IPS DF 6.9 (cell line): ENCODE measurements around the gene DMD.

Experiments
- DNase-seq: peaks from one replicate; pipeline ENCODE4 v3.0.0-alpha.2; 2013; ENCODE audit warnings: low read depth, low spot score
- H3K27ac ChIP-seq: one replicate; pipeline ENCODE4 v1.5.1; 2013; ENCODE audit warnings: low read length, control low read depth
- H3K27me3 ChIP-seq: 2 replicates; pipeline ENCODE4 v1.6.1; 2013; ENCODE audit warnings: mild to moderate bottlenecking, low read length; ENCODE audit not compliant: control insufficient read depth, insufficient read depth
- H3K36me3 ChIP-seq: 2 replicates; pipeline ENCODE4 v1.6.1; 2013; ENCODE audit warnings: low read length; ENCODE audit not compliant: control insufficient read depth, insufficient read depth
- H3K4me1 ChIP-seq: 2 replicates; pipeline ENCODE4 v1.6.1; 2013; ENCODE audit warnings: low read length; ENCODE audit not compliant: control insufficient read depth, insufficient read depth
- H3K4me3 ChIP-seq: 2 replicates; pipeline ENCODE4 v1.5.1; 2013; ENCODE audit warnings: mild to moderate bottlenecking, low read length
- H3K9me3 ChIP-seq: 2 replicates; pipeline ENCODE4 v1.6.1; 2013; ENCODE audit warnings: low read length, inconsistent platforms; ENCODE audit not compliant: control insufficient read depth, insufficient read depth
- WGBS: extraction: QIAGEN DNeasy Blood & Tissue Kit; methylation state at CpG from one replicate; pipeline ENCODE4 v1.1.7; 2013; ENCODE audit warnings: mixed read lengths, missing lambda C conversion rate; ENCODE audit not compliant: insufficient read length, insufficient coverage; 5-methylcytosine and 5-hydroxymethylcytosine counted together

The DMD gene

DNA sequence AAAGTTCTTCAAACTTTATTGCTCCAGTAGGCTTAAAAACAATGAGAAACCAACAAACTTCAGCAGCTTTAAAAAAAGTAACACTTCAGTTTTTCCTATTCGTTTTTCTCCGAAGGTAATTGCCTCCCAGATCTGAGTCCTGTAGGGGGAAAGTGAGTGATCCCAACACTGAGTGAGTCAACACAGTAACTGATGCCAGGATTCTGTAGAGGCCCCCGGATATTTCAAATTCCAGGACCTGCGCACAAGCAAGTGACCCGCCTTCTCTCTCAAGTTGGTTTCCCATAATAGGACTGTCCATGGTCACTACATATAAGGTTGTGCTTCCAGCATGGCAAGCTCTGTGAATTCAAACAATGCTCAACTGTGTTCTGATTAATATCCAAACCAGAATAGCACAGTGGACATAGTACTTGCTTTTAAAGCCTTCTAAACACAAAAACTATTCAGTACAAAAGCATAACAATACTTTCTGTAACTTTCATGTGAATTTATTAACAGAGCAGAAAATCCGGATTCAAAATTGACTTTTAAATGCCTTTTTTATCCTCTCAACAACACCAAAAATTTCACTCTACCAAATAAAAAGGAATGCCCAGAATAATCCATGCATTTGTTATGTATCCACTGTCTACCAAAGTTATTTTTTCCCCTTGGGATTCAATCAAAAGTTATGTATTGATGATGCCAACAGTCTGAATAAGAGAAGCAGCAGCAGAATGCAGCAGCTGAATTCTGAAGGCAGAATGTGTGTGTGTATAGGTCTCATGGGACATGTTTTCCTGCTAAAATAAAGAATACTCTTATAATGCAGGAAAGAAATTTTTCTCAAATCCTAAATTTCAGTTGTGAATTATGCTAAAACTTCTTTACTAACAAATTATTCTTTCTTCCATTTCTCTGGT is at the start of gene DMD:
TSS of gene DMD (minus strand) at position 194 of the 905 bp plus-strand sequence. CDS start 237 bp downstream, outside the sequence.
- Histone ChIP-seq H3K27ac (no peak within 1 kb of the TSS), H3K4me1 (no peaks in the 10 kb centered on the region), H3K4me3 (no peak within 1 kb of the TSS), H3K27me3 (no peaks in the 10 kb centered on the region), H3K9me3 (no peaks in the 10 kb centered on the region), H3K36me3 (no peaks in the 10 kb centered on the region)
- no peak for DNase-seq
- WGBS, result 100% methylated on average over 1 of the region's 6 CpGs

DNA sequence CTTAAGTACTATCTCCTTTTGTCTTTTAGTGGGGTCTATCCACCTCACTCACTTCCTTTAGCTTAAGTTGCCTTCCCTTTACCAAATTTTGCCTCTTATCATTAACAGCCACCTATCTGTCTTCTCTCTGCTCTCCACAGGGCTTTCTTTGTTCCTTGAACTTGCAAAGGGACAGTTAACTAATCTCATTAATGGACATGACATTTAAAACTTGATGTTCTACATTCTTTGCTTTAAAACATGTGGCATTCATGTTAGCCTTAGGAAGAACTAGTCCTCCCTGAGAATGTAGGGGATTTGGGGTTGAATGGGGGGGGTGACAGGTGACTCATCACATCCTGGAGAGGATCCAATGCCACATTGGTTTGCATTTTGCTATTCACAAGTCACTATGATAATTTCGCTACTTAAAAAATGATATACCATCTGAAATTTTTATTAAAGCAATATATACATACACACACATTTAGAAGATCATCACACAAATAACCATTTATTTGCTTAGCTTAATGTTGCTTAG is 41.0 kb upstream of the DMD start:
- DNase-seq, result no peak
- H3K9me3 ChIP-seq, result no peaks in the 10 kb centered on the region
- WGBS, result no CpG with 5 or more reads among the region's 1 CpG
- no peak overlapping the region for H3K4me3 ChIP-seq
- no peaks in the 10 kb centered on the region for H3K36me3 ChIP-seq
- no peak overlapping the region for H3K27ac ChIP-seq
- no peaks in the 10 kb centered on the region for H3K4me1 ChIP-seq
- H3K27me3 ChIP-seq, result no peaks in the 10 kb centered on the region

DNA sequence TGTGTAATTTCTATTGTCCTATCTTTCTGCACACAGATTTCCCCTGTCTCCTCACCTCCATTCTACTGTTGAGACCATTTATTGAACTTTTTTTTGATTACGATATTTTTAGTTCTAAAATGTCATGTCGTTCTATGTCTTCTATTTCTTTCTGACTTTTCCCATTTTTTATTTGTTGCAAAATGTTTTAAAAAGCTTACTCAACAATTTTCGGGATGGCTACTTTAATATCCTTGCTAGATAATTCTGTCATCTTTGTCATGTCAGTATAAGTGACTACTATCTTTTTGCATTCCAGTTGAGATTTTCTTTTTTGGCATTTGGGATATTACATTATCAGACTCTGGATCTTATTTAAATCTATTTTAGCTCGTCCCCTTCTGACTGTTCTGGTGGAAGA is 7.5 kb upstream of the DMD start:
- no peak for DNase-seq
- Histone ChIP-seq H3K9me3 (no peaks in the 10 kb centered on the region), H3K36me3 (no peaks in the 10 kb centered on the region), H3K4me1 (no peaks in the 10 kb centered on the region), H3K27ac (no peak overlapping the region), H3K27me3 (no peaks in the 10 kb centered on the region), H3K4me3 (no peak overlapping the region)
- no CpG with 5 or more reads among the region's 4 CpGs for WGBS

DNA sequence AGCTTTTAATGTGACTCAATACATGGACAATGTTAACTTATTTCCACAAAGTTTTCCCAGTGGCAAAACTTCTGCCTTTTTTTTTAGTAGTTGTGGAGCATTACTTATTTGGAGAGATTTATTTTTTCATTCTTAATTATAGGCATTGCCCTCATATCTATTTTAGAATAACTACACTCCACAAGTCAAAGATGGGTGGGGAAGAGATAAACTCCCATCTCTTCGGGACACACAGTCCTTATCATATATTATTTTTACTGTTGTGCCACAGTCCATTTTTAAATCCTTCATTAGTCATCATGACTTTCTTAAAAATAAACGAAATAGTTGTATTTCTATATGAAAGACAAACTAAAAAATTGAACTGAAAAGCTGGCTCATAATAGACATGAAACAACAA is 1.2 kb downstream of the DMD start:
- DNase-seq, result no peak
- Histone ChIP-seq H3K27ac (no peak overlapping the region), H3K36me3 (no peaks in the 10 kb centered on the region), H3K9me3 (no peaks in the 10 kb centered on the region), H3K27me3 (no peaks in the 10 kb centered on the region), H3K4me3 (no peak overlapping the region), H3K4me1 (no peaks in the 10 kb centered on the region)
- WGBS, result no CpG with 5 or more reads among the region's 2 CpGs

DNA sequence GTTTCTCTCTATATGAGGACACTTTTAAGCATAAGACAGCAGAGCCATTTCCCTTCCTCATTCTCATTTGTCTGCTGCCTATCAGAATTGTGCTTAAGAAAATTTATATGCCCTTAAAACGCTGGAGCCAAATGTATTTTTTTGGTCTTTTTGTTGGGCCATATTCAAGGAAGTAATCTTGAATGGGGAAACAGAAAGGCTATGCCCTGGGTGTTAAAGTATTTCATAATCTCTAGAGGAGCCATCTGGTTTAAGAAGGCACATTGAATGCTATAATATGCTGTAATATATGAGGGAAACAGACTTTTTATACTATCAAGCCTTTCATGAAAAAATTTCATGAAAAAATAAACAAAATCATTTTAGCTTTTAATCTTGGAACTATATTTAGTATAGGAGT is 4.3 kb downstream of the DMD start:
- no CpG with 5 or more reads among the region's 1 CpG for WGBS
- no peaks in the 10 kb centered on the region for H3K9me3 ChIP-seq
- no peaks in the 10 kb centered on the region for H3K4me1 ChIP-seq
- H3K27ac ChIP-seq, result no peak overlapping the region
- no peaks in the 10 kb centered on the region for H3K27me3 ChIP-seq
- DNase-seq, result no peak
- H3K36me3 ChIP-seq, result no peaks in the 10 kb centered on the region
- no peak overlapping the region for H3K4me3 ChIP-seq

DNA sequence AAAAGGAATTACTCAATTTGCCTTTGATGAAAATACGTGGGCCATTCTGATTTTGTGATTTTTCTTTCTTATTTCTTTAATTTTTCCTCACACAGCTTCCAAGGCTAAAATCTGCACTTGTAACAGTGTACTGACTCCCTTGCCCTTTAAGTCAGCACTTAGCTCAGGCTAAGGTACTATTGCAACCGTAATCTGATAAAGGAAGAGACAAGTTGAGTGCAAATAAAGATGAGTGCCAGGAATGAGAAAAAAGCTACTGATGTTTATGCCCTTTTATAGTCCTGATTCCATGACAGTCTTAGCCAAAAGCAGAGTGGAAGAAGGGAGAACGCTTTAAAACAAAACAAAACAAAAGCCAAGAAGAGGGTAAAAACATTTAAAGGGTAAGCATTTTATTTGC is 6.0 kb downstream of the DMD start:
- H3K4me3 ChIP-seq, result no peak overlapping the region
- H3K27ac ChIP-seq, result no peak overlapping the region
- WGBS, result no CpG with 5 or more reads among the region's 3 CpGs

DNA sequence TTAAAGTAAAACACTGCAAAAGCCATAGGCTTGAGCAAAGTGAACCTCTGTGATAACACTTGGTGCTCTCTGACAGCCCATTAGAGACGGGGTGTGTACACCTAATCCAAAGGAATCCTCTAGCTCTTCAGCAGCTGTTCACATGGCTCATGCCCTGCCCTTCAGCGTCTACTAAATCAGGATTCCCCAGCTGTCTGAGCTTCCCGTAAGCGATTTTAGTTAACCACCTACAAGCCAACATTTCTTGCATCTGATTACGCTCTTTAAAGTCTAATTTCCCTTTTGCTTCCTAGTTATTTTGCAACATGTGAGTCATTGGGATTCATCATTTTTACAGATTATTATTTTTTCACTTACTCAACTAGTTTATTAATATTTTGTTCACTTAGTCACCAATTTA is 6.5 kb downstream of the DMD start:
- no peak overlapping the region for H3K4me3 ChIP-seq
- no peak overlapping the region for H3K27ac ChIP-seq
- no peaks in the 10 kb centered on the region for H3K4me1 ChIP-seq
- no peaks in the 10 kb centered on the region for H3K27me3 ChIP-seq
- no peaks in the 10 kb centered on the region for H3K9me3 ChIP-seq
- no peak for DNase-seq
- H3K36me3 ChIP-seq, result no peaks in the 10 kb centered on the region
- no CpG with 5 or more reads among the region's 5 CpGs for WGBS

More for the DNA sequence above, 6.0 kb downstream of the DMD start:
- H3K36me3 ChIP-seq, result no peaks in the 10 kb centered on the region
- no peak for DNase-seq
- no peaks in the 10 kb centered on the region for H3K27me3 ChIP-seq
- H3K9me3 ChIP-seq, result no peaks in the 10 kb centered on the region
- H3K4me1 ChIP-seq, result no peaks in the 10 kb centered on the region

DNA sequence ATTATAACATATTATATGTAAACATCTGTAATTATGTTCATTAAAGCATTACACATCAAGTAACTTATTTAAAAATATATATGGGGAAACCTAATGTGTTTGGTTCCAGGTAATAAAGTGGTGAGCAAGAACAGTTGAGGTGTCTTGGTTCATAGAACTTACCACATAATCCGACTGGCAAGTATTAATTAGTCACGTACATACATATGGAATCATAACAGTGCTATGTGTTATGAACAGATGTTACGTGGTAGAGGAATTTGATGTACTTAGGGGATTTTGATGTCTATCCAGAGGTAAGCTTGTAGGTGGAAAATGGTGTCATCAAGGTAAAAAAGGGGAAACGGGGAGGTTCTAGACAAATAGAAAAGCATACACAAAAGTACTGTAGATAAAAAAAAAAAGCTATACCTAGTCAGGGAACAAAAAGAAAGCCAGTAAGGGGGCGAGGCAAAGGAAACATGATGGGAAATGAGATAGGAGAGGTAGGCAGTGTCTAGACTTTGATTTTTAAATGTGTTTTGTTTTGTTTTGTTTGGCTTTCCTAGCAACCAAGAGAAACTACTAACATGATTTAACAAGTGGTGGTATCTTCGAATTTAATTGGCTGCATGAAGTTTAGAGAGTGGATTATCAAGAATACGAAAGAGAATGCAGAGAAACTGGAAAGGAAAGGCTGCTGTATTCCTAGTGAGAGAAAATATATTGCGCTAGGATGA is 12.6 kb downstream of the DMD start:
- Histone ChIP-seq H3K9me3 (no peaks in the 10 kb centered on the region), H3K4me1 (no peaks in the 10 kb centered on the region), H3K27me3 (no peaks in the 10 kb centered on the region), H3K4me3 (no peak overlapping the region), H3K36me3 (no peaks in the 10 kb centered on the region), H3K27ac (no peak overlapping the region)
- no CpG with 5 or more reads among the region's 8 CpGs for WGBS
- no peak for DNase-seq

DNA sequence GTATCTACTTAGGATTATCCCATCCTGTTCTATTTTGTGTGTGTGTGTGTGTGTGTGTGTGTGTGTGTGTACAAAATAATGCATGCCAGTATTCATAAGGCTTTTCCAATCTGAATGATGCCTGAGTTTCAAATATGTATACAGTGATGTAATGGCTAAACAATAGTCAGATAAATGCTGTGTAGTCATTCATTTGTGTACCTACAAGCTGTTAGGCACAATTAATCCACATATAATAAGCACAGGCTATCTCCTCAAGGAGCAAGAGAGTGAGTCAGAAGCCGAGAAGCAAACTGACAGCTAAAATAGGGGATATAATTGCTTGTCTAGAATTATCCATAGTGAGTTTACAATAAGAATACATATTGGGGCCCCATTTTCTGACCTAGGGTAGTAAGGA is 15.7 kb downstream of the DMD start:
- H3K36me3 ChIP-seq, result no peaks in the 10 kb centered on the region
- no peaks in the 10 kb centered on the region for H3K27me3 ChIP-seq
- no CpG with 5 or more reads among the region's 1 CpG for WGBS
- H3K27ac ChIP-seq, result no peak overlapping the region
- H3K4me1 ChIP-seq, result no peaks in the 10 kb centered on the region
- no peak for DNase-seq
- no peak overlapping the region for H3K4me3 ChIP-seq
- no peaks in the 10 kb centered on the region for H3K9me3 ChIP-seq

DNA sequence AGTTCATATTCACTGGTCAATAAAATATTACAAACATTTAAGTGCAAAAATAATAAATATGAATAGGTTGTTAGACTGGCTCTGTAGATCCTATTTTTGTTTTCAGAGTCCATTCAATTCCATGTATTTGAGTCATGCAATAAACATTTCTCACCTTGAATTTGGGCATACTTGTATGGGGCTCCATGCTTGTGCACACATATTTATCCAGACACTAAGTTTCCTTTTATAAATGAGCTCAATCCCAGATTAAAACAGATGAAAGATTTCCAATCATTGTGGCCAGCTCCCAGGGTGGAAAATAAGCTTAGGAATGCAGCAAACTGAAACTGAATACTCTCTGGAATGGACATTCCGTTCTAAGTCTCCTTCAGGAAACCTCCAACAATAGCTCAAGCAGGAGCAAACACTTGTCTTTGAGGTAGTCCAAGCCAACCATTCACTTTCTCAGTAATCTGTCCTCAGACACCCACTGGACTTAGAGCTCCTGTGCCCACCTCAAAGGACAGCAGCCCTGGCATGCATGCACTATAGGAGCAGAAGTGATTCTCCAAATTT is 16.4 kb downstream of the DMD start:
- no peak overlapping the region for H3K27ac ChIP-seq
- no peak overlapping the region for H3K4me3 ChIP-seq
- WGBS, result no CpG with 5 or more reads among the region's 1 CpG
- no peaks in the 10 kb centered on the region for H3K27me3 ChIP-seq
- H3K36me3 ChIP-seq, result no peaks in the 10 kb centered on the region
- H3K9me3 ChIP-seq, result no peaks in the 10 kb centered on the region
- DNase-seq, result no peak
- H3K4me1 ChIP-seq, result no peaks in the 10 kb centered on the region
